ENCODE results near the gene LMO1. TPM values are rescaled to one million over a fixed set of nuclear protein-coding genes. Genes with fewer than 3 reads are reported as not detected.

Gene LMO1
- total and polyA plus RNA-seq, 2 of the 13 experiments (the other 11 are each of a cell fraction or from before 2014, with no cell fraction given) = not detected

GRCh38 chr11:8287297-8287696, 23.6 kb upstream of the LMO1 start:
- Histone ChIP-seq H3K79me2 (ENCODE audit: insufficient read depth, low read length) (no peaks in the 10 kb centered on the region), H3K9ac (ENCODE audit: insufficient read depth, low read depth, low read length) (no peak overlapping the region), H3K4me2 (ENCODE audit: low read depth, low read length) (no peak overlapping the region), H3K27me3 (ENCODE audit: control insufficient read depth in 1 of 2, insufficient read depth in 2 of 2, low read length in 2 of 2) (peaks cover 5 to 13% of the 10 kb centered on the region in 2 experiments; a peak in 3 of 5 replicates), H4K20me1 (ENCODE audit: insufficient read depth, low read length) (no peaks in the 10 kb centered on the region), H2AFZ (ENCODE audit: low read length) (no peak overlapping the region), H3K9me3 (ENCODE audit: low read length) (no peaks in the 10 kb centered on the region), H3K4me3 (replicated peaks in 1 of 3; ENCODE audit: insufficient read depth in 1 of 3, low read depth in 2 of 3, low read length in 3 of 3) (no peak overlapping the region), H3K27ac (ENCODE audit: extremely low read length, insufficient read depth, low read length) (no peak overlapping the region), H3K4me1 (ENCODE audit: insufficient read depth, low read length) (no peaks in the 10 kb centered on the region), H3K36me3 (replicated peaks in 1 of 2; ENCODE audit: control insufficient read depth in 1 of 2, insufficient read depth in 2 of 2, low read length in 2 of 2) (no peaks in the 10 kb centered on the region)
- no TSS peak for BruUV-seq (replicated peaks)
- intact Hi-C loops (cut with micrococcal nuclease; ENCODE audit: unreplicated experiment) = no loop called here
- no peak for DNase-seq (ENCODE audit: low spot score)
- no peak for FAIRE-seq
- in situ Hi-C loops (cut with HindIII; ENCODE audit: extremely low pct_ligation_motif_present, low pct_unique_long_range_greater_than_20kb) = no loop called here
- TF ChIP-seq PCBP1 (IDR thresholded peaks at IDR 0.05; ENCODE audit: borderline replicate concordance, low read depth, low read length) (no peak), PHB2 (IDR thresholded peaks at IDR 0.05; ENCODE audit: partially characterized antibody) (no peak), ARID4A (CRISPR knock-in tag; IDR thresholded peaks at IDR 0.05; ENCODE audit: borderline replicate concordance) (no peak), ZNF720 (CRISPR knock-in tag; IDR thresholded peaks at IDR 0.05) (no peak), ZNF232 (CRISPR knock-in tag; IDR thresholded peaks at IDR 0.05; ENCODE audit: borderline replicate concordance) (no peak)
- 50% methylated on average over 4 of the region's 5 CpGs for WGBS (ENCODE audit: low lambda C conversion rate)
- CTCF ChIA-PET (ENCODE audit: low intra/inter-chr PET ratio, low total read pairs) = no interaction called here
- POLR2A ChIA-PET = no interaction called here
- ATAC-seq = no peak

All from HepG2 (cell line).